Heart right ventricle (tissue), 16 donors: Measurements from ENCODE around the gene USP20. TPM values are rescaled to one million over a fixed set of nuclear protein-coding genes. Genes with fewer than 3 reads are reported as not detected.

Experiments
- ATAC-seq, 8 donors: fragments of 200-7000 bp; cut with Tn5 transposase; one replicate each; pipeline ENCODE4 v1.9.1; 2020; ENCODE audit warnings: mild to moderate bottlenecking in 8 of 8, moderate library complexity in 8 of 8, moderate number of reproducible peaks in 1 of 8
- DNase-seq, 2 donors: peaks; one replicate each; pipeline ENCODE4 v3.0.0-alpha.2; 2020
- H3K27ac ChIP-seq, 10 donors: fragments of 200-600 bp; sonication (generic) in 2 of 10; one replicate each; pipeline versions ENCODE4 v1.5.0 to v1.8.0; 2020 to 2022; ENCODE audit warnings: mild to moderate bottlenecking in 3 of 10
- H3K27me3 ChIP-seq, 7 donors: fragments of 200-600 bp; one replicate each; pipeline ENCODE4 v1.8.0; 2021 to 2022; ENCODE audit warnings: mild to moderate bottlenecking in 2 of 7
- H3K36me3 ChIP-seq, 9 donors: fragments of 200-600 bp; sonication (generic) in 1 of 9; one replicate each; pipeline versions ENCODE4 v1.5.0 to v1.8.0; 2020 to 2022; ENCODE audit warnings: mild to moderate bottlenecking in 2 of 9
- H3K4me1 ChIP-seq, 9 donors: fragments of 200-600 bp; sonication (generic) in 1 of 9; one replicate each; pipeline versions ENCODE4 v1.5.0 to v1.8.0; 2020 to 2022; ENCODE audit warnings: mild to moderate bottlenecking in 4 of 9
- H3K4me3 ChIP-seq, 10 donors: fragments of 200-600 bp; sonication (generic) in 2 of 10; one replicate each; pipeline versions ENCODE4 v1.5.0 to v1.8.0; 2020 to 2022; ENCODE audit warnings: mild to moderate bottlenecking in 7 of 10, moderate library complexity in 2 of 10
- H3K9me3 ChIP-seq, 11 donors: fragments of 200-600 bp in 10 of 11; sonication (generic) in 2 of 11; one replicate each; pipeline versions ENCODE4 v1.5.0 to v1.8.0; 2013 to 2022; ENCODE audit warnings: mild to moderate bottlenecking in 2 of 11, control low read depth in 1 of 11, moderate library complexity in 1 of 11
- CTCF ChIP-seq, 9 donors: fragments of 200-600 bp; sonication (generic) in 2 of 9; IDR thresholded peaks; one replicate each; pipeline versions ENCODE4 v1.5.0 to v1.8.0; 2021 to 2022; ENCODE audit warnings: antibody characterized with exemption in 9 of 9, mild to moderate bottlenecking in 5 of 9, moderate library complexity in 1 of 9
- WGBS, 2 donors: extraction: QIAGEN DNeasy Blood & Tissue Kit; methylation state at CpG; one replicate each; pipeline ENCODE4 v1.1.7; 2013; ENCODE audit warnings: inconsistent platforms in 1 of 2; 5-methylcytosine and 5-hydroxymethylcytosine counted together
- intact Hi-C, 10 donors: fragments of 100-400 bp; cut with DNase I; formaldehyde crosslinking; loops; one replicate each; pipeline versions ENCODE4 v1.11.1 to v1.14.2; 2022
- polyA plus RNA-seq, 2 donors: library from polyadenylated mRNA; stranded (reverse); fragments of 200-250 nt; gene quantifications; one replicate each; pipeline ENCODE4 v1.2.3, GENCODE V29; 2013
- total RNA-seq, 10 donors: library from RNA; stranded (reverse); fragmentation: NEBNext Ultra II Directional in 3 of 10; extraction: Animal tissue kit (Norgen Biotek cat#: 25700) in 3 of 10; gene quantifications; one replicate each; pipeline versions ENCODE4 v1.2.1 to v1.2.4, GENCODE V29; 2021 to 2023
- donor health status: Arrhythmogenic right ventricular cardiomyopathy.
- donor health status: ischemic (EF 13 %, LVEDD 7.1; RV severe dilation, severe dysfunction).
- donor health status: healthy with polysubstance abuse.
- donor health status: DM: no; HTN: yes; CAD: no.
- donor health status: DM: no; HTN: no; CAD: no.
- donor health status: ischemic (EF 25% LVEDD 6.9; RV normal size, moderate dysfunction).
- donor health status: ischemic (EF 25% LVEDD 5.7; RV mildly dilated, moderate dysfunction).
- donor health status: healthy.
- donor health status: DM: yes; HTN: yes; CAD: no.
- donor health status: Ischemic cardiomyopathy.
- donor health status: ischemic (EF 35%, LVEDD 5.7; RV mildly dilated, moderate dysfunction).
- donor health status: nonischemic (EF 11% LVEDD 7.7; RV severe dilation, severe dysfunction).
- donor health status: DM: yes; HTN: yes; CAD: no.
- donor health status: PGD.
- donor health status: ischemic (EF 29% LVEDD 5.4; RV normal size, mild dysfunction).
- donor health status: nonischemic (EF 23%, LVEDD 6.1; RV moderate dilation, normal function).

The USP20 gene
- total and polyA plus RNA-seq, 12 donors: 10.9 to 16.8 (median 12.5) TPM

DNA sequence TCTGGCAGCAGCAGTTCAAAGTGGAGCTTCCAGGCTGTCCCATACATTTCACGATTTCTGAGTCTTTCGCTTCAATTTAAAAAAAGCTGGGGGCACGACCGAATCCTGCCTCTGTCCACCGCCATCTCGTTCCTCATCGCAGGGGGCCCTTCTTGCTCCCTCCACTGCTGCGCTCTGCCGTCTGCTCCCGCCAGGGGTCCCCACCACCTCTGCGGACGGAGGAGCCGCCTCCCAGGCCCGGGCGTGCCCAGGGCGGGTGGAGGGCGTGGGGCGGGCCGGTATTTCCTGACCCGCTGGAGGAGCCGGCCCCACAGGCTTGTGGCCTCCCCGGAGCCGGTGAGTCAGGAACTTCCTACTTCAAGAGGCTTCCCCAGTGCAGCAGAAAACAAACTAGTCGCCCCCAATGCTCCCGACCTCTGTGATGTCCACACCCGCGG lies 50.4 kb downstream of the USP20 start:
- Histone ChIP-seq H3K4me1 (peaks cover 5 to 73% (median 39%) of the 10 kb centered on the region in 9 donors), H3K27ac (peak overlapping the region; percentile 29 to 92 (median 80)), H3K36me3 (peaks cover 0 to 14% (median 8%) of the 10 kb centered on the region in 9 donors), H3K9me3 (no peaks in the 10 kb centered on the region), H3K27me3 (no peaks in the 10 kb centered on the region), H3K4me3 (peak overlapping the region in 9 of 10 donors; percentile 15 to 55 (median 47))
- DNase-seq (peak; percentile 91 to 94), ATAC-seq (peak; percentile 91 to 94 (median 92))
- WGBS, 2 donors: 1 to 2% methylated on average over 27 of the region's 27 CpGs
- peak; percentile 83 to 100 (median 94) for TF ChIP-seq CTCF (IDR thresholded peaks at IDR 0.05)
- intact Hi-C loops: loop anchor here (1.0 to 10.0 kb wide), 17 partner anchors 47 to 357 kb away; partner anchors contain the start of genes FNBP1 (in 6 of the 10) and GPR107 (in 2 of the 10)

- no peaks in the 10 kb centered on the region for H3K9me3 ChIP-seq
- intact Hi-C loops: loop anchor here (1.0 to 10.0 kb wide), 14 partner anchors 46 to 356 kb away; partner anchors contain the start of genes FNBP1 (in 5 of the 10) and GPR107 (in 2 of the 10)
These were observed 51.2 kb downstream of the USP20 start for GRCh38 chr9:129886226-129887174.

DNA sequence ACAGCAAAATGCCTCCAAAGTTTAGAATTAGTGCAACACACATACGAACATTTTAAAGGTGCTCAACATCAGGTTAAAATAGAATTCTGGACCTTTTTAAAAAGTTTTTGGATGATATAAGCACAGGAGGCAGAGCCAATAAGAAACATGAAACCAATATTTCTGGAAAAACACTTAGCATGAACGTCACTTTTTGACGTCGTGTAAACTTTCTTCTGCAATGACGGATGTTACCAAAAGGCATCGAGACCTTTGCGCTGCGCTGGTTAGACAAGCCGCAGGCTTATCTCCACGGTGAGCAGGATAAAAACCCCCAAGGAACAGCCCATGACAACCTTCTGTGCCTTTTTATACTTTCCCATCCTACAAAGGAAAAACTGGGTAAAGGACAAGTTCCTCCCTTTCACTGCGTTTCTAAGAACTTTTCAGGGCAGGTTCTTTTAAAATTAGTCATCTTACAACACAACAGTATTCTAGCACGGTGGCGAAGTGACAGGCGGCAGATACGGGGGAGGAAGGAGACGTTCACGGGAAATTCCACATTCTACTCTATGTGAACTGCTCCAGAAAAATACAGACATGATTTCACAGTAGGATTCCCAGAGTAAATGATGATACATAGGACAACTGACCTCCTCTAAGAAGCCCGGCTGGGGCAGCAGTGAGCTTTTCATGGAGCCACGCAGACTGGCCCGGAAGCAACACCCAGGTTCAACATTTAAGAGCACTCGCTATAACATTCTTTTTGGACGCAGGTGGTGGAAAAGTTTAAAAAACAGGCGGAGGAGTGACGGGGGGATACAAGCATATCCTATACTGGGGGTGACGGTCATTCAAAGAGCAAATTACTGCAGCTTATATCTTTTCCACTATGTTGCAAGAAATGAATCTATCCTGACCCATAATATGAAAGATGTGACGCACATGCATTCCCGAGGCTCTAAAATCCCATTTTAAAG lies 52.4 kb downstream of the USP20 start:
- peak in 5 of 9 donors; percentile 6 to 47 (median 32) for TF ChIP-seq CTCF (IDR thresholded peaks at IDR 0.05)
- H3K27me3 ChIP-seq: no peaks in the 10 kb centered on the region
- intact Hi-C loops: loop anchor here (5.0 to 10.0 kb wide), 13 partner anchors 45 to 355 kb away; partner anchors contain the start of genes FNBP1 (in 4 of the 10) and GPR107 (in 2 of the 10)

More at GRCh38 chr9:129886226-129887174, 51.2 kb downstream of the USP20 start:
- peak overlapping the region; percentile 29 to 92 (median 80) for H3K27ac ChIP-seq
- no peak for DNase-seq
- ATAC-seq: peak in 1 of 8 donors; percentile 14
- H3K27me3 ChIP-seq: no peaks in the 10 kb centered on the region
- peak overlapping the region in 9 of 10 donors; percentile 15 to 55 (median 47) for H3K4me3 ChIP-seq
- TF ChIP-seq CTCF (IDR thresholded peaks at IDR 0.05): no peak
- peaks cover 0 to 20% (median 2%) of the 10 kb centered on the region in 9 donors for H3K36me3 ChIP-seq
- WGBS, 2 donors: 64 to 73% methylated on average over 20 of the region's 20 CpGs
- H3K4me1 ChIP-seq: peaks cover 5 to 81% (median 39%) of the 10 kb centered on the region in 9 donors

More for the DNA sequence above, 52.4 kb downstream of the USP20 start:
- Histone ChIP-seq H3K4me3 (peak overlapping the region; percentile 20 to 58 (median 39)), H3K9me3 (no peaks in the 10 kb centered on the region), H3K36me3 (peaks cover 0 to 27% (median 0%) of the 10 kb centered on the region in 9 donors), H3K27ac (peak overlapping the region; percentile 25 to 92 (median 80)), H3K4me1 (peaks cover 5 to 88% (median 42%) of the 10 kb centered on the region in 9 donors)
- ATAC-seq (peak in 1 of 8 donors; percentile 20), DNase-seq (peak in 1 of 2 donors; percentile 38)
- WGBS, 2 donors: 44 to 56% methylated on average over 27 of the region's 27 CpGs
